Measurements from ENCODE around the gene OGG1. TPM values are rescaled to one million over a fixed set of nuclear protein-coding genes. Genes with fewer than 3 reads are reported as not detected.

The OGG1 gene
- total RNA-seq, 1 experiment from 2014 or later = 21.4 TPM

DNA sequence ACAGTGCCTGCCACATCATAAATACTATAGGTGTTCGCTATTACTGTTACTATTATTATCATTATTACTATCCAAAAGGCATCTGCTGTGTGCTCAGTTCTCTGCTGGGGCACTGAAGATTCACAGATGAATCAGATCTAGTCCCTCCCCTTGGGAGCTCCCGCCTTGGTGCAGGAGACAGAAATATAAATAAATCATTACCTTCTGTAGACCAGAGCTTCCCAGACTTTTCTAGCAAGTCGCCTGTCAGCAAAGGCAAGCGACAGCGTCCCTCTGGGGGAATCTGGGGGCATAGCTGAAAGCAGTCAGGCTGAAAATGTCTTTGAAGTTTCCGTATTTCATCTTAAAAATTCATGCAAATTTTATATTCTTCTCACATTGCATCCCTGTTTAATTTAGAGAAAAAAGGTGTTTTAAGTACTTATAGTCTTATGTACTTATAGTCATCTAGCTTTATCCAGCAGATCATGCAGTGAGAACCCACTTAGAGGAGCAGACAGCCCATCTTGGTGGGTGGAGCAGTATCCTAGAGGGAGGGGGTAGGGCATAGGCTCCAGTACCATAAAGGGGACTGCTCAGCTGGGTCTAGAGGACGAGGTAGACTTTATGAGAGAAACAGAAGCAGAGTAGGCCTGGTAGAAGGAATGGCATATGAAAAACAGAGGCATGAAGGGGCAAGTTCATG lies 28.6 kb upstream of the OGG1 start:
- Histone ChIP-seq H3K27me3 (no peaks in the 10 kb centered on the region), H3K4me3 (no peak overlapping the region), H3K36me3 (no peaks in the 10 kb centered on the region), H3K9me3 (no peaks in the 10 kb centered on the region)
- no peak for DNase-seq

DNA sequence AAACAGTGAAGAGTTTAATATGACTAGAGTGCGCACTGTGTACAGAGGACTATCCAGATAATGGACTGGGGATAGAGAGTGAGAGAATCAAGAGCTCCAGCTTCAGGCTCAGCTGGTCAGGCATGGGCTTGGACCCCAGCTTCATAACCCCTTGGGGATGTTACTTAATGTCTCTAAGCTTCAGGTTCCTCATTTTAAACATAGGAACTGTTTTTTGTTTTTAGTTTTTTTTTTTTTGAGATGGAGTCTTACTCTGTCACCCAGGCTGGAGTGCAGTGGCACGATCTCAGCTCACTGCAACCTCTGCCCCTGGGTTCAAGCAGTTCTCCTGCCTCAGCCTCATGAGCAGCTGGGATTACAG lies 28.1 kb upstream of the OGG1 start:
- Histone ChIP-seq H3K9me3 (no peaks in the 10 kb centered on the region), H3K36me3 (no peaks in the 10 kb centered on the region), H3K27me3 (no peaks in the 10 kb centered on the region), H3K4me3 (no peak overlapping the region)
- no peak for DNase-seq

DNA sequence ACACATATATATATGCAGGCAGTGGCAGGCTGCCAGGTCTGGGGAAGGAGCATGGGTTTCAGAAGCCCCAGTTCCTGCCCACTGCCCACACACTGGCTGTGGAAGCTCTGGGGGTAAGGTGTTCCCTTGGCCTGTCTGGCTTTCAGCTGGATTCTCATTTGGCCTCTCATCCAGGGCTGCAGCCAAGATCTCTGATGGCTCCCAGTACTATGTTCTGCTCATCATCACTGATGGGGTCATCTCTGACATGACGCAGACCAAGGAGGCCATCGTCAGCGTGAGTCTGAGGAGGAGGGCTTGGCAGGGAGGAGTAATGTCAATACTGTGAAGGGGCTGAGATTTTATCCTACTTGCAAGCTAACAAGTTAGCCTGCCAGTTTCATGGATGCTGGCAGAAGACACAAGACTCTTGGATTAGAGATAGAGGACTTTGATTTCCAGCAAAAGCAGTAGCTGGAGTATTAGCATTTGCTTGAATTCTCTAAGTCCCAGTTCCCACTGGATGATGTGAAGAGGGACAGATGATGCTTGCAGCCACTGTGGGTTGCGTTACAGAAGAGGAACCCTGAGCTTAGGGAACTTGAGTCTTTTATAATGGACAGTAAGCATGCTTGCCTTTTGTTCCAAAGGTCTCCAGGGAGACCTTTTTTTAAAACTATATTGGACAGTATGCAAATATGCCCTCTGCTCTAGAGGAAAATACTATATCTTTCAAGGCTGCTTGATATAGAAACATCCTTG lies 23.8 kb upstream of the OGG1 start:
- no peaks in the 10 kb centered on the region for H3K27me3 ChIP-seq
- no peaks in the 10 kb centered on the region for H3K9me3 ChIP-seq
- no peak for DNase-seq
- no peaks in the 10 kb centered on the region for H3K36me3 ChIP-seq
- no peak overlapping the region for H3K4me3 ChIP-seq

DNA sequence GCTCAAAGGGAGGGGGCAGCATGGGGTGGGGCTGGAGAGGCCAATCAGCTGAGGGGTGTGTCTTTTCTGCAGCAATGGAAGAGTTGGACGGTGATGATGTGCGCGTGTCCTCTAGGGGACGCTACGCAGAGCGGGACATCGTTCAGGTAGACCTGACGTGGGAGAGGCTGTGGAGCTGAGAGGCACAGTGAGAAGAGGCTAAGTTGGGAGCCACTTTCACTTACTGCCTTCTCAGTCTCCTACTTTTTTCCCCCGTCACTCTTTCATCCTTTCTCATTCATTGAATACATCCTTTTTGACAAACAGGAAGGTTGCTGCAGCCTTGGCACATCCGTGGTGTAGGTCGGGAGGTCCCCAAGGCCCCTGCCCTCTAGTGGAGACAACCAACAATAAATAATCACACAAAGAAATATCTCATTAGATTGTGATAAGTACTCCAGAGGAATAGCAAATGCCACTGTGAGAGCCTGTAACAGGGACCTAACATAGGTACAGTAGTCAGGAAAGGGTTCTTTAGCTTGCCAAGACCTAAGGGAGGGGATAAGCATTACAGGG lies 22.6 kb upstream of the OGG1 start:
- H3K27me3 ChIP-seq = no peaks in the 10 kb centered on the region
- no peaks in the 10 kb centered on the region for H3K9me3 ChIP-seq
- no peak for DNase-seq
- H3K36me3 ChIP-seq = no peaks in the 10 kb centered on the region
- no peak overlapping the region for H3K4me3 ChIP-seq

DNA sequence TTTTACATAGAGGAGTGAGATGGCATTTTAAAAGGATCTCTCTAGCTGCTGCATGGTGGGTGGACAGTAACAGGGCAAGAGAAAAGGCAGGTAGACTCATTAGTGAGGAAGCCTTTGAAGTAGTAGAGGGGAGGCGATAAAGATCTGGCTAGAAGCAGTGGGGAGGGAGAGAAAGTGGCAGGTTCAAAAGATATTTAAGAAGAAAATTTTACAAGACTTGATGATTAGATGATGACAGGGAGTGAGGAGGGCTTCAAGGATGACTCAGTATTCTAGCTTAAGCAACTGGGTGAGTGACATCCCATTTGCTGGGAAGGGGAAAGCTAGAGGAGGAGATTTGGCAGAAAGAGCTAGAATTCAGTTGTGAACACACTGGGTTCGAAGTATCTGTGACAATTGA lies 22.0 kb upstream of the OGG1 start:
- Histone ChIP-seq H3K27me3 (no peaks in the 10 kb centered on the region), H3K4me3 (no peak overlapping the region), H3K9me3 (no peaks in the 10 kb centered on the region), H3K36me3 (peaks cover 2% of the 10 kb centered on the region; the same call in 1 of the 2 replicates)
- no peak for DNase-seq

DNA sequence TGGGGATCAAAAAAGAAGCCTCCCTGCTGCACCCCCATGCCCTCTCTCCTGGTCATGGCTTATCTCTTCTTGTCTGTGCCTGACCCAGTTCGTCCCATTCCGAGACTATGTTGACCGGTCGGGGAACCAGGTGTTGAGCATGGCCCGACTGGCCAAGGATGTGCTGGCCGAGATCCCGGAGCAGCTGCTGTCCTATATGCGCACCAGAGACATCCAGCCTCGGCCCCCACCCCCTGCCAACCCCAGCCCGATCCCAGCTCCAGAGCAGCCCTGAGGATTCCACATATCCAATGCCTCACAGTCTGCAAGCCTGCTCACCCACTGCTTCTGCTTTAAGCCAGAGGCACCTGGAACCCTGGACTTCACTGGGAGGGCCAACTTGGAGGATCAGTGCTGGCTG lies 20.3 kb upstream of the OGG1 start:
- no peak overlapping the region for H3K4me3 ChIP-seq
- no peaks in the 10 kb centered on the region for H3K27me3 ChIP-seq
- no peak for DNase-seq
- H3K36me3 ChIP-seq = peaks cover 2% of the 10 kb centered on the region; the same call in 1 of the 2 replicates
- H3K9me3 ChIP-seq = no peaks in the 10 kb centered on the region

DNA sequence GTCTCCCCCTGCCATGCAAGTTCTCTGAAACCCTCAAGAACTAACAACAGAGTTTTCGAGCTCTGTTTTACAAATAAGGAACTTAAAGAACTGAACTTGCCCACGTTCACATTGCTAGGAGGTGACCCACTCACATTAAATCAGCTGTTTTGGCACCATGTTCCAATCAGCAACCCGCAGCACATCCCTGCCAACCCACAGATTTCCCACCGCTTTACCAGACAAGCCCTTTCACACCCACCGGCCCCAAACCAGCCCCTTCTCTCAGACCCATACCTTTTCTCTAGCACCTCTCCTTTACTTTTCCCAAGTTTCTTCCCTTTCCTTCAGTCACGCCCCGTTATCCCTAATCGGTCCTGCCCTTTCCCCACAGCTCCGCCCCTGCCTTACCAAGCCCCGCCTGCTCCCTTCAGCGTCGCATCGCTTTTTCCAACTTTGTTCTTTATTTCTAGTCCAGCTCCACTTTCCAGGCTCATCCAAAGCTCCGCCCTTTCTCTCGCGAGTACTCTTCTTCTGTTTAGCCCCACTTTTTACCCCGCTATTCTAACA lies 19.0 kb upstream of the OGG1 start:
- H3K4me3 ChIP-seq = peak overlapping the region; percentile 85
- no peaks in the 10 kb centered on the region for H3K9me3 ChIP-seq
- no peaks in the 10 kb centered on the region for H3K27me3 ChIP-seq
- peaks cover 7% of the 10 kb centered on the region; the same call in 1 of the 2 replicates for H3K36me3 ChIP-seq
- DNase-seq = no peak

DNA sequence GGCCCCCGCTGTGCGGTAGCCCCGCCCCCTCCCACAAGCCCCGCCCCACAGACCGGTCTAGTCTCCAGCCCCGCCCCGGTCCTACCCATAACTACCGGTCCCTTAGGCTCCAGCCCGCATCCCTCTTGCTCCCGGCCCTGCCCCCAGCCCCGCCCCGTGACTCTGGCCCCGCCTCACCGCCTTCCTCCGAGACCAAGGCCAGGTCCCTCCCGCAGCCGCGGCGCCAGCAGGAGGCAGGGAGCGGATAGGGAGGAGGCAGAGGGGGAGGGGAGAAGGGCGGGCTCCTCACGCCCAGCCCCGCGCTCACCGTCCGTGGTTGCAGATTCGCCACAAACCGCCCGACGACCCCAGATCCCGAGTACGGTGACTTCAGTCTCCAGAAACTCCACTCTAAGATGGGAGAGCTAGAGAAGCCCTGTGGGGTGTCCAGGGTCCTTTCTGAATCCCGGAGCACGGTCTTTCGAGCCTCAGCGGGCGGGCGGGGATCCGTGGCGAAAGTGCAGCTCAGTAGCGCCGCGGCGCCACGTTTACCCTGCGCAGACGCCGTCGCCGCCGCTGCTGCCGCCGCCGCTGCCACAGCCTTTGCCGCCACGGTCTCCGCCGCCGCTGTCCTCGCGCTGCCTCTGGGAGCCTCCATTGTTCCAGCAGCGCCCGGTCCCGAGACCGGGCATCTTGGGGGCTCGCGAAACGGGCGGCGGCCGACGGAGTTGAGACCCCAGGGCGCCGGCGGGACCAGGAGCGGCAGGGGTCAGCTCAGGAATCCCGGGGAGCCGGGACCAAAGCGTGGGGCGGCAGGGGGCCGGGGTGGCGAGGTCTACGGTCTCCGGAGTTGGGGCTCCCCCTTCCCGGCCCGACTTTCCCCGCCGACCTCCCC lies 18.3 kb upstream of the OGG1 start, which contains the start of gene BRPF1:
BRPF1 (plus strand) TSS at position 530 of the 874 bp plus-strand sequence. CDS start 2,406 bp downstream, outside the sequence.
- H3K36me3 ChIP-seq = peaks cover 8% of the 10 kb centered on the region
- peak; percentile 97 for DNase-seq
- H3K9me3 ChIP-seq = no peaks in the 10 kb centered on the region
- peak within 1 kb of the TSS; percentile 85 for H3K4me3 ChIP-seq
- no peaks in the 10 kb centered on the region for H3K27me3 ChIP-seq

DNA sequence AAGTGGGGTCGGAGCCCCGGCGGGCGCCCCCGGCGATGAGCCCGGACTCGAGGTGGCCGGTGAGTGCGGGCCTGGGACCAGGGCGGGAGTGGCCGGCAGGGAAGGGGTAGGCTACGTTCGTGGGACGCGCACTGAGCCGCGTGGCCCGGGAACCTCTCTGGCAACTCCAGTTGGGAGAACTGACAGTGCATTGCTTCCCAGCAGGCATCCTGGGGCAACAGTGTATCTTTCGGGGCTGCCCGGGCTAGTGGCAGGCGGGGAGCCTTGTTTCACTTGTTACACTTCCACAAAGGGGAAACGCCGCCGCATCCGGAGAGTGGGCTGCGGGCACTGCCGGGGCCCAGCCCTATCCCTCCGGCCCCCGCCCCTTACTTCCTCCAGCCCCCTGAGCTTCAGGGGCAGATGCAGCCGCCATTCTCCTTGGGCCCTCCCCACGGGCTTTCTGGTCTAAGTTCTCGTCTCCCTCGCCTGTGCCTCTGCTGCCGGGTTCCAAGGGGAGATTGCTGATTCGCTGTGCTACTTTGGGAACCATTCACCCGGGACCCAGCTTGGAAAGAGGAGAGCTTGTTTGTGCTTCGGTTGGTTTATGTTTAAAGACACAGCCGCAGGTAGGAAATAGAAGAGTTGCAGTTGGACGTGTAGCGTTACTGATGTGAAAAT lies 17.5 kb upstream of the OGG1 start:
- H3K36me3 ChIP-seq = peaks cover 12% of the 10 kb centered on the region
- H3K4me3 ChIP-seq = peak overlapping the region; percentile 85
- H3K27me3 ChIP-seq = no peaks in the 10 kb centered on the region
- DNase-seq = peak; percentile 13
- H3K9me3 ChIP-seq = no peaks in the 10 kb centered on the region

DNA sequence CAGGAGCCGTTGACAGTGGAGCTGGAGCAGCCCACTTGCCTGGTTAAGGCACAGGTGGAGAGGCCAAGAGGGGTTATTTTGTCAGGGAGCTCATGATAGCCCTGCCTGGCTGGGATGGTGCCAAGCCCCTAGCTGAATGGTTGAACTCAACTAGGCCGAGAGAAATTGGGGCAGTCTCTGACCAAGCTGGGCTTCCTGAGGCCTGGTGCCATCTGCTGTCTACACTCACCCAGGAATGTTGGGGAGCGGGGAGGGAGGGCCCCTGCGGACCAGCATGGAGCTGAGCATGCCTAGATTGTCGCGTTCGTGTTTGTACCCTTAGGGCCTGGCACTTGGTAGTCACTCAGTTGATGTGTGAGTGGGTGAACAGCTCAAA lies 17.0 kb upstream of the OGG1 start:
- no peak for DNase-seq
- Histone ChIP-seq H3K9me3 (no peaks in the 10 kb centered on the region), H3K27me3 (no peaks in the 10 kb centered on the region), H3K4me3 (peak overlapping the region; percentile 85), H3K36me3 (peaks cover 14% of the 10 kb centered on the region)

DNA sequence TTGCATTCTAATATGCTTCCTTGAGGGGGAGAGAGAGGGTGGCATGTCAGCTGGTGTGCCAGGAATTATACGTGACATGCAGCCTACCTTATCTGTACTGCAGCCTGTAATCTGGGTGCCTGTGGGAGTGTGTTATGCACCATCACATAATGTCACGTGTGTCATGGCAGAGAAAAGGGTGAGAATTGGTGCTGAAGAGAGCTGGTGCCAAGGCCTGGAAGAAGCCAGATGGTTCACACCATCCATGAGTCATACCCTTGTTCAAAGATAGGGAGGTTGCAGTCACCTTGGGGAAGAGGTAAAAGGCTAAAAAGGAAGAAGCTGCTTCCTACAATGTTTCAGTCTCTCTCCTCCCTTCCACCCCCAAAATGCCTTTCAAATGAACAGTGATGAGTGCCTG lies 12.9 kb upstream of the OGG1 start:
- no peaks in the 10 kb centered on the region for H3K9me3 ChIP-seq
- no peak for DNase-seq
- H3K4me3 ChIP-seq = no peak overlapping the region
- H3K27me3 ChIP-seq = no peaks in the 10 kb centered on the region
- peaks cover 29% of the 10 kb centered on the region for H3K36me3 ChIP-seq

DNA sequence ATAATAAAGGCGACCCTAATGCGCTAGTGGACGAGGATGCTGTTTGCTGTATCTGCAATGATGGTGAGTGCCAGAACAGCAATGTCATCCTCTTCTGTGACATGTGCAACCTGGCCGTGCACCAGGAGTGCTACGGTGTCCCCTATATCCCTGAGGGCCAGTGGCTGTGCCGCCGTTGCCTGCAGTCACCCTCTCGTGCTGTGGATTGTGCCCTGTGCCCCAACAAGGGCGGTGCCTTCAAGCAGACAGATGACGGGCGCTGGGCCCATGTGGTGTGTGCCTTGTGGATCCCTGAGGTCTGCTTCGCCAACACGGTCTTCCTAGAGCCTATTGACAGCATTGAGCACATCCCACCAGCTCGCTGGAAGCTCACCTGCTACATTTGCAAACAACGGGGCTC lies 10.6 kb upstream of the OGG1 start:
- Histone ChIP-seq H3K27me3 (no peaks in the 10 kb centered on the region), H3K4me3 (no peak overlapping the region), H3K36me3 (peaks cover 31% of the 10 kb centered on the region), H3K9me3 (no peaks in the 10 kb centered on the region)
- DNase-seq = no peak

DNA sequence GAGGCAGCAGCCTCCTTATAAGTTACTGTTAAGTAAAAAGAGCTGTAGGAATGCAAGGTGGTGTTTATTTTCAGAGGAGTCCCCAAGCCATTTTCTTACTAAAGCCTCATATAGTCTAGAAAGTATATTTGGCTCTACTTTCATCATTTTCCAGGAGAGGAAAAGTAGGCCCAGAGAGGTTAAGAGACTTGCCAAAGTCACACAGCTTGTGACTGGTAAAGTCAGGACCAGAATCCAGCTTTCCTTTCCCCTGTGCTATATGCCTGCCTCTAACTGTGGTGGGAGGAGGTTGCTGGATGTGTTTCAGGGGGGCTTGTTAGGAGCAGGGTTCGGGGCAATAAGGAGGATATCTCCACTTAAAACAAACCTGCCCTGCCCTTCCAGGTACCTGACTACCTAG lies 7.2 kb upstream of the OGG1 start:
- H3K27me3 ChIP-seq = no peaks in the 10 kb centered on the region
- no peaks in the 10 kb centered on the region for H3K9me3 ChIP-seq
- H3K4me3 ChIP-seq = no peak overlapping the region
- H3K36me3 ChIP-seq = peaks cover 19% of the 10 kb centered on the region
- DNase-seq = no peak

DNA sequence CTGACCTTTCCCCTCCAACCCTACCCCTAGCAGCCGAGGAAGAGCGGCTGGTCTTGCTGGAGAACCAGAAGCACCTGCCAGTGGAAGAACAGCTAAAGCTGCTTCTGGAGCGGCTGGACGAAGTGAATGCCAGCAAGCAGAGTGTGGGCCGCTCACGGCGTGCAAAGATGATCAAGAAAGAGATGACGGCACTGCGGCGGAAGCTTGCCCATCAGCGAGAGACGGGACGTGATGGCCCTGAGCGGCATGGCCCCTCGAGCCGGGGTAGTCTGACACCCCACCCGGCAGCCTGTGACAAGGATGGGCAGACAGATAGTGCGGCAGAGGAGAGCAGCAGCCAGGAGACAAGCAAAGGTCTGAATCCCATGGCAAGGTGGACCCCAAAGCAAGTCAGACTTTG lies 6.2 kb upstream of the OGG1 start:
- no peaks in the 10 kb centered on the region for H3K27me3 ChIP-seq
- no peaks in the 10 kb centered on the region for H3K9me3 ChIP-seq
- DNase-seq = no peak
- H3K36me3 ChIP-seq = peaks cover 20% of the 10 kb centered on the region
- no peak overlapping the region for H3K4me3 ChIP-seq

DNA sequence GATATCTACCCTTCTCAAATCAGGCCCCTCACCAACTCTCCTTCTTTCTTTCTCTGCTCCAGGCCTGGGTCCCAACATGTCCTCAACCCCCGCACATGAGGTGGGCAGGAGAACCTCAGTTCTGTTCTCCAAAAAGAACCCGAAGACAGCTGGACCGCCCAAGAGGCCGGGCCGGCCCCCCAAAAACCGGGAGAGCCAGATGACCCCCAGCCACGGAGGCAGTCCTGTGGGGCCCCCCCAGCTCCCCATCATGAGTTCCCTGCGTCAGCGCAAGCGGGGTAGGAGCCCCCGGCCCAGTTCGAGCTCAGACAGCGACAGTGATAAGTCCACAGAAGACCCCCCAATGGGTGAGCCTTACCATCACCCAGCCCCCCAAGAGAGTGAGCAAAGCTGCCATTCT lies 5.6 kb upstream of the OGG1 start:
- peaks cover 25% of the 10 kb centered on the region for H3K36me3 ChIP-seq
- H3K9me3 ChIP-seq = no peaks in the 10 kb centered on the region
- no peak for DNase-seq
- H3K27me3 ChIP-seq = no peaks in the 10 kb centered on the region
- H3K4me3 ChIP-seq = no peak overlapping the region

DNA sequence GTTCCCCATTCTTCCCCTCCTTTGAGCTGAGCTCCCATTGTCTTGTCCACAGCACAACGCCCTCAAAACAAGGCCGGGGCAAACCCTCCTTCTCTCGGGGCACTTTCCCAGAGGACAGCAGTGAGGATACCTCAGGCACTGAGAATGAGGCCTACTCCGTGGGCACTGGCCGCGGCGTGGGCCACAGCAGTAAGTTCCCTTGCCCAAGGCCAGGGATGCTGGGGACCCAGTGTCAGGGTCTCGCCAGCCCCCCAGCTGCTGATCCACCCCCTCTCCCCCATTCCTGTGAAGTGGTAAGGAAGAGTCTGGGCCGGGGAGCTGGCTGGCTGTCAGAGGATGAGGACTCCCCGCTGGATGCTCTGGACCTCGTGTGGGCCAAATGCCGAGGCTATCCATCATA lies 4.2 kb upstream of the OGG1 start:
- peaks cover 16% of the 10 kb centered on the region for H3K36me3 ChIP-seq

More for the DNA sequence above, 4.2 kb upstream of the OGG1 start:
- Histone ChIP-seq H3K27me3 (no peaks in the 10 kb centered on the region), H3K4me3 (no peak overlapping the region), H3K9me3 (no peaks in the 10 kb centered on the region)
- DNase-seq = no peak

Data from MG63 (cell line).